Erythroblast (primary cell): ENCODE measurements around the gene SLC24A3.

ENCODE experiments used
- DNase-seq, 2 experiments: peaks; one replicate each; lab custom pipeline; 2025; lab: John Stamatoyannopoulos, UW
- GATA1 ChIP-seq: IDR thresholded peaks from 2 replicates; pipeline ENCODE4 v1.6.1; 2011; ENCODE audit warnings: low read depth, mild to moderate bottlenecking, control low read depth, low read length, moderate library complexity
- POLR2A ChIP-seq: IDR thresholded peaks from 2 replicates; pipeline ENCODE4 v1.6.1; 2011; ENCODE audit warnings: mild to moderate bottlenecking, low read length

SLC24A3 gene

DNA sequence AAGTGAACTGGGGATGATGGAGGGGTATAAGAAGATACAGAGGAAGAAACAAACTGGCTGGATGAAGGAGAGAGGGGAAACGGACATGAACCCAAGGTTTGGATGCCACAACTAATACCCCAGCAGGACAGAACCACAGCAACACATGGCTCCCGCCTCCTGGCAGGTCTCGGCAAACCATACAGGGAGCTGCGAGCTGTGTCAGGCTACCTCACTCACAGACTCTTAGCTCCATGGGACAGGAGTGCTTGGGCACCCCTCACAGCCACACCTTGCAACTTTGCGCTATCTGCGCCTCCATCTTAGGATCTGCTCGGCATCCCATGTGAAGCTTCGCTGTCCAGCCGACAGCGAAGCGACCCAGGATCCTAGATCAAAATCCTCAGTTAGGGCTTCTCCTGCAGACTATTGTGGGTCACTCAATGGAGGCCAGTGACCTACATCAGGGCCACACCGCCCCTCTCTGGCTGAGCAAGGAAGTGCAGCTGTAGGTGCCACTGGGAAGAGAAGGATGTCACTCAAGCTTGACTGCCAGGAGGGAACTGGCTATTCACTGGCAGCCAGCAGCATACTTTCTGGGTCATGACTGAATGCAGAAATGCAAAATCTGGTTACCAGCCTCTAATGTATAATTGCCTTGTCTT lies 371.2 kb downstream of the SLC24A3 start:
- peak; percentile 67 to 80 for DNase-seq
- no peak for TF ChIP-seq POLR2A
- TF ChIP-seq GATA1 = no peak

DNA sequence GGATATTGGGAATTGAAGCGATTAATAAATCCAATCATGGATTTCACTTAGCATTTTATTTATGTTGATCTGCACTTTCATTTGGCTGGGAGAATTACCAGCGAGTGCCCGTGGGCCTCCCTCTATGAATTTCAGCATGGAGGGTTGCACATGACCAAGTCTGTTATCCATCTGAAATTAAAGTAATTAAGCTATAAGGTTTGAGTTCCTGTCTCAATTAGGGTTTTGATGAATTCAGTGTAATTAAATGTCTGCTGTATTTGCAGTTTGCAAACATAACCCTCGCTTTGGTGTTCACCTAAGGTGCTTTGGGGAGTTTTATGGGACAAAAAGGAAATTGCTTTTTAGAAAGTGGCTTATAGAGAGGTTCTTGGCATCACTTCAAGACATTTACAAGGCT lies 375.8 kb downstream of the SLC24A3 start:
- no peak for DNase-seq
- TF ChIP-seq POLR2A (no peak), GATA1 (no peak)

DNA sequence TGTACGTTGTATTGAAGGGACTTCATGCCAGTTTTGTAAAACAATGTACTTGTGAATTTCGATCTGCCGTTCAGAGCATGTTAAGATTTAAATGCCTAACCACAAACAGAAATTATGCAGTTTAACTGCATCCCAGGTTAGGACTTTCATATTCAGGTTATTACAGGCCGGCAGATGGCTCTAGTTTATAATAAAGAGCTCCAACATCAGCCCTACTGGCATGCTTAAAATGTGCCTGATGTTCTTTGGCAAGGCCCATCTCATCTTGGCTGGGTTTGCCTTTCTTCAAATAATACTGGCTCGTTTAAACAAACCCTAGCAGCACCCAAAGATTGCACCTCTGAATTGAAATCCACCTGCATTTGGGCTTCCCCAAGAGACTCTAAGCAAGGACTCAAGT lies 376.3 kb downstream of the SLC24A3 start:
- no peak for TF ChIP-seq GATA1
- DNase-seq = no peak

DNA sequence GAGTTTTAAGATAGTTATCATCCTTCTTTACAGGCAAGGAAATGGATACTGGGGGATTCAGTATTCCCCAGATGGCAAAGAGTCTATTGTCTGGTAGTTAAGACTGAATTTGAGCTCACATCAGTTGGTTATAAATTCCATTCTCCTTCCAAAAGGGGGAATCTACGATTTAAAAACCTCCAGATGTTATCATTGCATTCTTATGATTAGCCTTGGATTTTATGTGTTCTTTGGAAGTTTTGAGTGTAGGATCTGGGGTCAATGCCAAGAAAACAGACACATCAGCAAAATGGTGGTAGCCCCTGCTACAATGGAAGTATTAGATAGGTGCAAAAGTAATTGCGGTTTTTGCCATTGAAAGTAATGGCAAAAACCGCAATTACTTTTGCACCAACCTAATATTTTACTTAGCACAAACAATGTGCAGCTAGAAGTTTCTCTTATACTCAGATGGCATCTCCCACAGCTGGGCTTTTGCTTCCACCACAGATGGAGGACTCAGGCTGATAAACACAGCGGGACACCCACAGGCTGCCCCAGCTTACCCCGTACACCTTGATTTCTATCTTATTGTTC lies 377.4 kb downstream of the SLC24A3 start:
- no peak for TF ChIP-seq GATA1
- TF ChIP-seq POLR2A = no peak
- no peak for DNase-seq

DNA sequence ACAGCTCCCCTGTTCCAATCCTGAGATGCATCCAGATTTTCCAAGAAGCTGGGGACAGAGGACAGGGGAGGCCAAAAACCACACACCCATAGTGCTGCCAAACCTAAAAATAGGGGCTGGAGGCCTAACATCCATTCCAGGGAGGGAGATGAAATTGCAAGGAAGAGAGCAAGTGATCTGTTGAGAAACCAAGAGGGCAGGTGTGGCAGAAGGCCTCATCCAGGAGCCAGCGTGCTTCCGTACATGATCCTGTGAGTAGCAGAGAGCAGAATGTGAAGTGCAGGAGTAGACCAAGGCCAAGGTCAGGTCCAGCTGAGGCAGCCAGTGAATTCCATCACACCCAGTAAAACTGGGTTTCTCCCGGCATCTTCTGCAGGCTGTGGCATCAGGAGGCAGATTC lies 377.9 kb downstream of the SLC24A3 start:
- no peak for TF ChIP-seq POLR2A
- TF ChIP-seq GATA1 = no peak

DNA sequence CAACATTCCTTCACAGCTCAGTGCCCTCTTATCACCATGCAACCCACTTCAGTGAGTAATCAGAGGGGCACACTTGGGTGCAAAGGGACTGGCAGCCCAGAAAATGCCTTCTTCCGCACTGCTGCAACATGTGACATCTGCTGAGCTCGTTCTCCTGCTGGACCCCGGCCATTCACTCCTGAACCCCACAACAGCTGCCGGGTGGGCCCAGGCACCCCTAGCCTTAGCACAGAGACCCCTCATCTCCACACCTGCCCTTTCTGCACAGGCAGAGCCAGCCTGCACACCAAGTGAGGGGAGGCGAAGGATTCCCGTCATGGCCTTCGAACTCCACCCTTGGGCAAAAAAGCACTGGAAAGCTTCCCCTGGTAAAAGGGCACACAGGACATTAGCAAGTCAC lies 381.3 kb downstream of the SLC24A3 start:
- DNase-seq = no peak
- TF ChIP-seq POLR2A = no peak
- no peak for TF ChIP-seq GATA1

More for the DNA sequence above, 377.9 kb downstream of the SLC24A3 start:
- no peak for DNase-seq

DNA sequence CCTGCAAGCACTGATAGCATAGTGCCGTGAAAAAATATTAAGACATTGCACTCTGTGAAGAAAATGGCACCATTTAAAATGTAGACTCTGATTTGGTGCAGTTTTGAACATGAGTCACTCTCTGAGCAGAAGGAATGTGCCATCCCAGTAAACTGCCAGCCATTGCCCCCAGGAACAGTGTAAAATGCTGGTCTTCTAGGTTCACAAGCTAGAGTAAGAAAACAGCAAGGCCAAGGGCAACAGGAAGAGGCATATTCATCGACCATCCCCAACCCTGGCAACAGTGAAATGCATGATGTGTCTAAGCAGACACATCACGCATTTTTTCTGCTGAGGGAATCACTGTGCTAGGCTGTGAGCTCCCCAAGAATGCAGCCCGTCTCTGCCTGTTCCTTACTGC lies 382.5 kb downstream of the SLC24A3 start:
- DNase-seq = no peak
- TF ChIP-seq POLR2A (no peak), GATA1 (no peak)

DNA sequence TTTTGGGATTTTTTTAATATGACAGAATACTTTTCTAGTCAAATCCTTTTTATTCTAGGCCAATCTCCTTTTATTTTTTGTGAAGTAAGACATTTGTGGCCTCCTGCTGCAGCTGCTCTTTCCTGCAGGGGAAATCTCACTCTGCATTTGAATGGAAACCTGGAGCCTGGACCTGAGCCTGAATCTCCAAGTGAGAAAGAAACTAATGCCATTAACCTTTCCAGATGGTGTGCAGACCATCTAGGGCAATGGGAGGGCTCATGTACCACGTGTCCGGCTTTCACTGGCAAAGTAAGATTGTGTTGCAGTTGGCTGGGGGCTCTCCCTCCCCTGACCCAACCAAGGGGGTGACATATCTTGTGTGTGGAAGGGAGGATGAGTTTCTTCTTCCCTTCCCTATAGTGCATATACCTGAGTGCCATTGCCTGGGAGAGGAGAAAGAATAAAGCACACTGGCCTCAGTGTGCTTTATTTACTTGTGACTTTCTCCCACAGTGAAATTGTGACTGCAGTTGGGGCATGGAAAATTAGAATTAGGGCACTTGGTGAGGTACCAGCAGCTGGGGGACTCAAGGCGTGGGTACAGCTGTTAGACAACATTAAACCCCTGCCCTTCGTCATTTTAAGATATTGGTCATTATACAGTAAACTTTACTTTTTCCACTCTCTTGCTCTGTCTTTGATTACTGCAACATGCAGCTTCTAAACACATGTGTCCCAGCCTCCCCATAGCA lies 385.8 kb downstream of the SLC24A3 start:
- no peak for DNase-seq
- TF ChIP-seq GATA1 = no peak
- TF ChIP-seq POLR2A = no peak

DNA sequence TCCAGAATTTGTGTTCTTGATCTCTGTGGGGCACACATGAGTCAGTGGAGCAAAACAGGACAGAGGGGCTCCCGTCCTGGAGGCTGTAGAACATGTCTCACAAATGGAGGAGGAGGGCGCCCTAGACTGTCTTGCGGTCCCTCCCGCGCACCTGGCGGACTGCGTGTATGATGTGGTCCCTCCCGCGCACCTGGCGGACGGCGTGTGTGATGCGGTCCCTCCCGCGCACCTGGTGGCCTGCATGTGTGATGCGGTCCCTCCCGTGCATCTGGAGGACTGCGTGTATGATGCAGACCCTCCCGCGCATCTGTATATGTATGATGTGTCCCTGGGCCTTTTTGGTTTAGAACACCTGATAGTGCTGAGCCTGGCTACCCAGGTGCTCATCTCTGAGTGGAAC lies 386.8 kb downstream of the SLC24A3 start:
- TF ChIP-seq GATA1 (no peak), POLR2A (no peak)
- DNase-seq = no peak

DNA sequence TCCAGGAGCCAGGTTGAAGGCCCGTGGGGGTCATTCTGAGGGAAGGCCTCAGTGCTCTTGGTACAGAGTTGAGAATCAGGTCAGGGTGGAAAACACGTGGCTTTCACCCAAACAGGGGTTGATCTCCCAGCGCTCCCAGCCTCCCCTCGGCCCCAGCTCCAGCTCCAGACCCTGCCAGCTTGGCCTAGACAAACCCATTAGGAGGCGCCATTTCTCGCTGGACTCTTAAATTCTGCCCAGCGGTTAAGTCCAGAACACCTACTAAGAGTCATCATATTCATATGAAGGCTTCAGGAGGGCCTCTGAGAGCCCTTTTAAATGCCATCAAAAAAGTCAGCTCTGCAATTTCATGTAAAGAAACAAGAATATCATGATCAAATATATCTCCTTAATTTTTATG lies 387.6 kb downstream of the SLC24A3 start:
- DNase-seq = no peak
- TF ChIP-seq GATA1 (no peak), POLR2A (no peak)

DNA sequence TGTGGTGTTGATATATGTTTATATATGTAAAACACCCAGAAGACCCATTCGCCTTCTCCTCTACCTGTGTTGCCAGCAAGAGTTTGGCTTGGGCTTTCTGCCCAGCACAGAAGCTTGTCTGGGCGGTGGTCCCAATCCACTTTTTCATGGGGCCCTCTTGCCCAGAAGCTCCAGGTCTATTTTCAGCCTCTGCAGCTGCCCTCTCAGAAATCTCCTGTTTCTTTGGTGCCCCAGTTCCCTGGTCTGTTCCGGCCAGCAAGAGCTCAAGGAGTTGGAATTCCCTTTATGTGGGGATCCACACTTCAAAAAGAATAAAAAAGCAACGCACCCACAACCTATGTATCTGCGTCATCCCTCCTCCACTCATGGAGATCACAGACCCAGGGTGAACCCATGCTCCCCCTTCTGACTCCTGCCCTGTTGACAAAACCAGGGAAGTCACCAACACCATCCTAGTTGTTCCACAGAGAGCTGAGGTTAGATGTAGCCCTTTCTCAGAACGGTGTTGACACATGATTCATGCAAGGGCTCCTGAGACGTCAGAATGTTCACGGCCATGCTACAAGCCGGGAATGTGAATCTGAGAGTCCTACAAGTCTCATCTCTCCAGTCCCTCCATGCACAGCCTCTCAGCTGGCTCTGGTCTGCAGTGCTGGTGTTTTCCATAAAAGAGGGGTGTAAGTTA lies 388.8 kb downstream of the SLC24A3 start:
- no peak for DNase-seq
- TF ChIP-seq POLR2A (no peak), GATA1 (no peak)

DNA sequence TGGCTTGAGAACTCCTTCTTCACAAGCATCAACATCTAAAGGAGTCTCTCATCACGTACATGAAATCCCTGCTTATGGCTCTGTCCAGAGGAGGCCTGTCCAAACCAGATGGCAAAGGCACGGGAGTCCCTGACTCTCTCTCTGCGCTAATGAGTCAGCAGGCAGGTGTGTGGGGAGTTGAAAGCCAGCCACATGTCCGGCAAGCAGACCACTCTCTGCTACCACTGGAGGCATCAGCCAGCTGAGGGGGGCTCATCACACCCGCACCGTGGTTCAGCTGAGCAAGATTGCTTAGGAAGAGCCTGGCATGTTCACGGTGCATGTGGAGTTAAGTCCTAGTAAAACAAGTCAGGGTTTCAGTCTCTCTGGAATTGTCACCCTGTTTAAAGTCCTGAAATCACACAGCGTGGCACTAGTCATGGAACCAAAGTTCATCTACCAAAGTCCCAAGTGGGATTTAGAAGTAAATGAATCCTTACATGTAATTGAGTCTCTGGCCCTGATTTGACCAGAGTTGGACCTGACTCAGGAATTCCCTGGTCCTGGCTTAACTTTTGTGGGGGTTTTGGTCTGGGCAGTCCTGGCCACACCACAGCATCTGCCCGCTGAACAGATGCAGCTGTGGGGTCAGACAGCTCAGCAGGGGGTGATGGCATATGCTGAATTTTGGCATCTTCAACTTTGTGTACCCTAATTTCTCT lies 390.4 kb downstream of the SLC24A3 start:
- no peak for DNase-seq
- TF ChIP-seq GATA1 (no peak), POLR2A (no peak)

DNA sequence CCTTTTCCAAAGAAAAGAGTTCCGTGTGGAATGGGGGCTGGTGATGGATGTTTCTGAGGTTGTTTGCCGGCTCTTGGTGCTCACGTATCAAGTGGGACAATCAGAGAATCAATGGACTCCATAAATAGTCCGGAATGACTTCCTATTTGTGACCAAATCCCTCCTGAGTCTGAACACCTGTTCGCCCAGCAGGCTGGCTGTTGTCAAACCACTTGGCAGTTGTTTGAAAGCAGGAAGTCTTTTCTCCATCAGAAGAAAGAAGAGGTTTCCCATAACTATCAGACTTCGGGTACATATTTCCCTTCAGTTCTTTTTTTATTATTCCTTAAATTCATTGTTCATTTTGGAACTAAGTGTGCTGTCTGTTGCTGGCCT lies 390.9 kb downstream of the SLC24A3 start:
- no peak for TF ChIP-seq POLR2A
- TF ChIP-seq GATA1 = no peak

DNA sequence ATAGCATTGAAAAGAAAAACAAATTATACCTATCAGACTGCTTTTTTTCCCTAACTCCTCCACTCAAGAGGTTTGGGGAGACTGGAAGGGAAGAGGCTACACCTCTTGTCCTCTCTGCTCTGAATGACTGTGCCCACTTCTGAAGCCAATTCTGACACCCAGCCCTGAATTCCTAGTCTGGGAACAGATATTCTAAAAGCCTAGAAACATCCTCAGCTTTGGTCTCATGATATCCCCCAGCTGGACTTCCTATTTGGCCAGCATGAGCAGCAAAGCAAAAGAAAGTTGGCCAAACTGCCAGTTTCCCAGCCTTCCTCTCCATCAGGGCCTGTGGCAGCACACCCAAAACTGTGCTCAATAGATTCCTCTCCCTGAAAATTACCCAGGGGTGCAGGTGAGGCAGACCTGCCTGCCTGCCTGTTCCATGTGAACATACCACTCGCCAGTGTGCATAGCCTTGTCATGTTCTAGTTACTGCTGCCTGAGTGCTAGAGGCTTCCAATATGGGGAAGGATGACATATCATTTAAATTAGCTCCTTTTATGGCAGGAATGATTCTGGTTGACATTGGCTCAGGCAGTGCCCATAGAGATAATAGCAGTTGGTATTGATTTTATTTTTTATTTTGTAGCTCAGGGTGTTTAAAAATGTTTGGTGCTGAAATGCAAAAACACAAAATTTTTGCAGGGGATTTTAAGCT lies 393.5 kb downstream of the SLC24A3 start:
- TF ChIP-seq GATA1 (no peak), POLR2A (no peak)

More for the DNA sequence above, 390.9 kb downstream of the SLC24A3 start:
- DNase-seq = no peak

More for the DNA sequence above, 393.5 kb downstream of the SLC24A3 start:
- no peak for DNase-seq
